Left kidney (tissue), 2 donors: Measurements from ENCODE around the gene UCP2. TPM values are rescaled to one million over a fixed set of nuclear protein-coding genes. Genes with fewer than 3 reads are reported as not detected.

Source experiments
- DNase-seq: peaks from one replicate; pipeline ENCODE4 v3.0.0-alpha.2; 2013
- polyA plus RNA-seq: library from polyadenylated mRNA; unstranded; fragments of 120-200 nt; gene quantifications from one replicate; pipeline ENCODE4 v1.2.1, GENCODE V29; 2013; ENCODE audit not compliant: insufficient read length

UCP2 gene
- polyA plus RNA-seq, 1 donor, result 68.7 TPM

GRCh38 chr11:73972620-73973449 is 9.8 kb downstream of the UCP2 start:
- DNase-seq, result no peak

- DNase-seq, result no peak
Measured at GRCh38 chr11:73972187-73972586, 10.5 kb downstream of the UCP2 start.

- DNase-seq, result no peak
Measured at GRCh38 chr11:73971175-73971719, 11.4 kb downstream of the UCP2 start.

- no peak for DNase-seq
Measured at GRCh38 chr11:73969991-73970800, 12.4 kb downstream of the UCP2 start.

- no peak for DNase-seq
Measured at GRCh38 chr11:73969091-73969490, 13.6 kb downstream of the UCP2 start.

- no peak for DNase-seq
Measured at GRCh38 chr11:73968356-73968966, 14.2 kb downstream of the UCP2 start.

GRCh38 chr11:73965764-73966121 is 16.9 kb downstream of the UCP2 start:
- no peak for DNase-seq

- no peak for DNase-seq
Measured at GRCh38 chr11:73965076-73965763, 17.4 kb downstream of the UCP2 start.

- no peak for DNase-seq
Measured at GRCh38 chr11:73963861-73964260, 18.8 kb downstream of the UCP2 start.

GRCh38 chr11:73962101-73962705 is 20.4 kb downstream of the UCP2 start:
- no peak for DNase-seq

GRCh38 chr11:73961321-73961720 is 21.3 kb downstream of the UCP2 start:
- no peak for DNase-seq

- no peak for DNase-seq
Measured at GRCh38 chr11:73958521-73959141, 24.0 kb downstream of the UCP2 start.

GRCh38 chr11:73957654-73958361 is 24.8 kb downstream of the UCP2 start:
- DNase-seq, result no peak

- DNase-seq, result no peak
Measured at GRCh38 chr11:73956876-73957653, 25.6 kb downstream of the UCP2 start.

- no peak for DNase-seq
Measured at GRCh38 chr11:73951797-73952196, 30.8 kb downstream of the UCP2 start.

- DNase-seq, result peak; percentile 46
Measured at GRCh38 chr11:73950869-73951710, 31.6 kb downstream of the UCP2 start, which contains the start of gene DNAJB13. DNAJB13 (plus strand) TSS chr11:73951026; CDS start chr11:73951070, 44 bp downstream.

- DNase-seq, result no peak
Measured at GRCh38 chr11:73949912-73950311, 32.7 kb downstream of the UCP2 start.

GRCh38 chr11:73949246-73949645 is 33.4 kb downstream of the UCP2 start:
- DNase-seq, result no peak
